HK-2 (cell line): Measurements from ENCODE around the gene DCUN1D1.

Experiments
- DNase-seq: peaks from one replicate; pipeline ENCODE4 v3.0.0-alpha.2; 2018; ENCODE audit not compliant: unreplicated experiment

Gene DCUN1D1

GRCh38 chr3:182936239-182936917 is 44.0 kb downstream of the DCUN1D1 start:
- DNase-seq = no peak

GRCh38 chr3:182935803-182936202 is 44.5 kb downstream of the DCUN1D1 start:
- no peak for DNase-seq

GRCh38 chr3:182925944-182926337 is 54.4 kb downstream of the DCUN1D1 start:
- no peak for DNase-seq

GRCh38 chr3:182925330-182925943 is 54.9 kb downstream of the DCUN1D1 start:
- DNase-seq = no peak

GRCh38 chr3:182921665-182922355 is 58.5 kb downstream of the DCUN1D1 start:
- DNase-seq = no peak

- DNase-seq = no peak
Measured at GRCh38 chr3:182920515-182921084, 59.7 kb downstream of the DCUN1D1 start.

- DNase-seq = no peak
Measured at GRCh38 chr3:182919866-182920357, 60.4 kb downstream of the DCUN1D1 start.

GRCh38 chr3:182917134-182917533 is 63.2 kb downstream of the DCUN1D1 start:
- no peak for DNase-seq

GRCh38 chr3:182914341-182914740 is 66.0 kb downstream of the DCUN1D1 start:
- DNase-seq = no peak

- DNase-seq = no peak
Measured at GRCh38 chr3:182913889-182914288, 66.4 kb downstream of the DCUN1D1 start.

- no peak for DNase-seq
Measured at GRCh38 chr3:182912474-182912873, 67.9 kb downstream of the DCUN1D1 start.

- no peak for DNase-seq
Measured at GRCh38 chr3:182911782-182912111, 68.6 kb downstream of the DCUN1D1 start.

GRCh38 chr3:182910936-182911781 is 69.2 kb downstream of the DCUN1D1 start:
- DNase-seq = no peak

- DNase-seq = no peak
Measured at GRCh38 chr3:182909318-182910040, 70.9 kb downstream of the DCUN1D1 start.

- DNase-seq = no peak
Measured at GRCh38 chr3:182908471-182908870, 71.9 kb downstream of the DCUN1D1 start.

- no peak for DNase-seq
Measured at GRCh38 chr3:182906036-182906435, 74.3 kb downstream of the DCUN1D1 start.

GRCh38 chr3:182905623-182906022 is 74.7 kb downstream of the DCUN1D1 start:
- no peak for DNase-seq

GRCh38 chr3:182904164-182904563 is 76.2 kb downstream of the DCUN1D1 start:
- no peak for DNase-seq

- DNase-seq = no peak
Measured at GRCh38 chr3:182902236-182902635, 78.1 kb downstream of the DCUN1D1 start.

- no peak for DNase-seq
Measured at GRCh38 chr3:182896553-182896952, 83.8 kb downstream of the DCUN1D1 start.

GRCh38 chr3:182895513-182896112 is 84.7 kb downstream of the DCUN1D1 start:
- no peak for DNase-seq
